NOMO-1 (cell line): ENCODE data around the gene ABCA6.

Experiments
- DNase-seq, 2 experiments: peaks; one replicate each; lab custom pipeline; 2025; ENCODE audit not compliant: unreplicated experiment in 2 of 2; lab: John Stamatoyannopoulos, UW

ABCA6 gene

DNA sequence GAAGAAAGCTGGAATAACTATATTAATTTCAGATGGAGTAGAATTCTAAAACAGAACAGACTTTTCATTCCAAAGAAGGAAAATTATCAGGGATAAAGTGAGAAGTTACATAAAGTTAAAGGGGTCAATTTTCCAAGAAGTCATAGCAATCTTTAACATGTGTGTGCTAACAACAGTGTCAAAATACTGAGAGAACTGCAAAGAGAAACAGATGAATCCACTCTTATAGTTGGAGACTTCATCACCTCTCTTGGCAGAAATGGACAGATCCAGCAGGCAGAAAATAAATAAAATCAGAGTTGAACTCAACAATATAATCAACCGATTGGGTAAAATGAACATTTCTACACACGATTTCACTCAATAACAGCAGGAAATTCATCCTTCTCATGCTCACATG, 86.4 kb downstream of the ABCA6 start:
- DNase-seq: no peak

DNA sequence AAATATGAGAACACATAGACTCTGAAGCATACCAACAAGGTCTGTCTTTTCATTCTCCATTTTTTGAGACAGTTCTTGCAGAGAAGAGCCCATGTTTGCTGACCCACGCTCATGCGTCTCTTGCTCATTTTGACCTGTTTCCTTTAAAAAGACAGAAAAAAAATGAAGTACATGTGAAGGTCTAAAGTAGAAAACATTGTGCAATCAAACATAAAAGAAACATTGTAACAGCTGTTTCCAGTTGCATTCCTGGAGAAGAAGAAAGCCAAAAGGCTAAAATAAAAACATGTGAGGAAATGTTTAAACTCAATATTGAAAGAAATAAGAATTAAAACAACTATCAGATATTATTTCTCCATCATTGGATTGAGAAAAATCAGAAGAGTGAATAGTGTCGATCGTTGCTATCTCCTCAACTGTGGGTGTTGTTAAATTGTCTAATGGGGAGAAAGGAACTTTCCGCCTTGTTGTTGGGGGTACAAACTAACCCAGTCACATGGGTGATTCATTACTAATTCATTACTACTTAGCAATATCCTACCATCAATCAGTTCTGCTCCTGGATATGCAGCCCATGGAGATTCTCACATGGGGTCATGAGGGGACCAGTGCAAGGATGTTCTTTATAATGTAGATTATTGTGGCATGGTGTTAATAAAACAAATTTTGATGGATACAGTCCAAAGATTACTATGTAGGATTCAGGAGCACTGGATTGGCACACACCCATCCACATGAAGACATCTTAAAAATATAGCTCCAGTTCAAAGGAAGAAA, 90.5 kb downstream of the ABCA6 start:
- peak in 1 of 2 experiments; percentile 32 for DNase-seq

DNA sequence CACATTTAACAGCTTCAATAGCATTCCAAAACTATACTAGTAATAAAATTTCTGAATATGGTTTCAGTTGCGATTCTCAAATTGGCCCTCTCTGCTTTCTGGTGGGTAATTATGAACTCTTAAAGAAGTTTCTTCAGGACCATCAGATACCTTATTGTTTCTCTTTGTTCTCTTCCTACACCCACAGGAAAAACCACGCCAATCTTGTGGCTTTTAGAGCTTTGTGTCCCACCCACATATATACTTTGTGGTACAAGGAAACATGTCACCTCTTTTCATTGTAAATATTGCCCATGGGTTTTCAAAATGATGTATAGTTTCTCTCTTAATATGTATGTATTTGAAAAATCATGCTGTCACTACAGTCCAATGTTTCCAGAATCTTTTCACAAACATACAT, 93.1 kb downstream of the ABCA6 start:
- no peak for DNase-seq

GRCh38 chr17:69047368-69048263, 94.1 kb downstream of the ABCA6 start:
- peak; percentile 88 to 97 for DNase-seq

DNA sequence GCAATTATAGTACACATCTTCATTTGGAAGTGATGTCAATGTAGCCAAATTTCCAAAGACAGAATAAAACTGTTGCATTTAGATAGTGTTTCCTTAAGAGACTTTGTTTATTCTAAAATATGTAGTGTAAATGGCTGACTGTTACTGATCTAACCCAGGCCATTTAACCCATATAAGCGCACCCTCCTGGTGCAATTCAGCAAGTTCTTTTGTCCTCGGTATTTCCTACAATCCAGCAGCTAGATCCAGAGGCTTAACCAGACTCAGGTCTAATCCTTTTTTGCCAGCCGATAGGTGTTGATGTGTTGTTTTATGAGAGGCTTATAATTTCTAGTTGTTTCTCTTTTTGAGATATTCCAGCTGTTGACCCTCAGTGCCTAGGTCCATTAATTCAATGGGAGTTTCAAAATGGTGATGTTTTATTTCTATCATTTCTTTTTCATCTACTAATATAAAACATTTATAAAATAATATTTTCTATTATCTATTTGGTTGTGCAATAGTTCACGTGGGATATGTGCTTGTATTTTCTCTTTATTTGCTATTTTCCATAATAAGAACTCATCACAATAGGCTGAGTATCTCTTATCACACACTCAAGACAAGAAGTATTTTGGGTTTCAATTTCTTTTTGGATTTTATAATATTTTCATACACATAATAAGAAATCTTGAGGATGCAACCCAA, 95.4 kb downstream of the ABCA6 start:
- DNase-seq: no peak

- DNase-seq: no peak
Measured at GRCh38 chr17:69045646-69046045, 96.0 kb downstream of the ABCA6 start.

- no peak for DNase-seq
Measured at GRCh38 chr17:69044371-69044770, 97.3 kb downstream of the ABCA6 start.

DNA sequence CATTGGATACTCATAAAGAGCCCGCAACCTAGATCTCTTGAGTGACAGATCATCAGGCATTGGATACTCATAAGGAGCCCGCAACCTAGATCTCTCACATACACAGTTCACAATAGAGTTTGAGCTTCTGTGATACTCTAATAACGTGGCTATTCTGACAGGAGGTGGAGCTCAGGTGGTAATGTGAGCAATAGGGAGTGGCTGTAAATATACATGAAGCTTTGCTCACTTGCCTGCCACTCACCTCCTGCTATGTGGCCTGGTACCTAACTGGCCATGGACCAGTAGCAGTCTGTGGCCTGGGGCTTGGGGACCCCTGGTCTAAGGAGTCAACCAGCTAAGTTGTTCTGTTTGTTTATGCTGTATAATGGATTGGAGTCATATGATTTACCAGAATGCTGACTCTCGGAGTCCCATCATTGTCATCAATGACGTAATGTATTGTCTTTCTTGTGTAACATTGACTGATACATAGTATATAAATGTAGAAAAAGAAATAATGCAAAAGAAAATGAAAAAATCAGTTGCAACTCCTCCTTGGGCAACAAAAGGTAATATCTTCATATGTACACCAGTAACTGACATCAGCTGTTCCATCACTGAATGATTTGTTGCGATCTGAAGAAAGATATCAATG, 98.5 kb downstream of the ABCA6 start:
- DNase-seq: no peak

GRCh38 chr17:69042308-69042707, 99.4 kb downstream of the ABCA6 start:
- DNase-seq: no peak

- DNase-seq: no peak
Measured at GRCh38 chr17:69031839-69032238, 109.9 kb downstream of the ABCA6 start.

DNA sequence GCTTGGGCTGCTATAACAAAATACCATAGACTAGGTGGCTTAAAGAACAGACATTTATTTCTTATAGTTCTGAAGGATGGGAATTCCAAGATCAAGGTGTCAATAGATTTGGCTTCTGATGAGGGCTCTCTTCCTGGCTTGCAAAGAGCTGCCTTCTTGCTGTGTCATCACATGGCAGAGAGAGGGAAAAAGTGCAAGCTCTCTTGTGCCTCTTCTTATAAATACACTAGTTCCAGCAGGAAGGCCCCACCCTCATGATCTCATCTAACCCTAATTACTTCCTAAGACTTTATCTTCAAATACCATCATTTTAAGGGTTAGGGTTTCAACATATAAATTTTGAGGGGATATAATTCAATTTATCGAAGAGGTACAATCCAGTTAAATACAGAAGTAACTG, 111.5 kb downstream of the ABCA6 start:
- DNase-seq: no peak
